NCI-H1930 (cell line): ENCODE results near the gene SUMF2.
"Not testable (repeated sequence)": the region's sequence is repeated elsewhere in the genome, so short reads cannot be mapped to it uniquely, and the experiment has no call there.

Experiments
- DNase-seq, 2 experiments: peaks; one replicate each; lab custom pipeline; 2025; lab: John Stamatoyannopoulos, UW

SUMF2 gene

GRCh38 chr7:56106108-56107073 is 42.3 kb downstream of the SUMF2 start, which contains the start of gene CHCHD2:
CHCHD2 (minus strand) TSS chr7:56106476; CDS start chr7:56106413, 63 bp downstream.
- peak; percentile 98 to 99 for DNase-seq

GRCh38 chr7:56107954-56108258 is 43.8 kb downstream of the SUMF2 start:
- no peak for DNase-seq

GRCh38 chr7:56110611-56111010 is 46.5 kb downstream of the SUMF2 start:
- no peak for DNase-seq

GRCh38 chr7:56112244-56112643 is 48.2 kb downstream of the SUMF2 start:
- DNase-seq, result not testable (repeated sequence)

- DNase-seq, result peak in 1 of 2 experiments; percentile 28
Observed at GRCh38 chr7:56115852-56116538, 51.9 kb downstream of the SUMF2 start, which contains the start of gene NUPR2. NUPR2 (minus strand) TSS chr7:56116417; CDS start chr7:56116314, 103 bp downstream.

- no peak for DNase-seq
Observed at GRCh38 chr7:56121440-56121839, 57.4 kb downstream of the SUMF2 start.

- no peak for DNase-seq
Observed at GRCh38 chr7:56124981-56125380, 60.9 kb downstream of the SUMF2 start.

- no peak for DNase-seq
Observed at GRCh38 chr7:56125831-56126230, 61.7 kb downstream of the SUMF2 start.

GRCh38 chr7:56127241-56127975 is 63.3 kb downstream of the SUMF2 start:
- DNase-seq, result no peak
